GM19035 (cell line): ENCODE results near the gene AGAP1.
"Not testable (repeated sequence)": the region's sequence is repeated elsewhere in the genome, so short reads cannot be mapped to it uniquely, and the experiment has no call there.

Experiments
- ATAC-seq: cut with Tn5 transposase; IDR thresholded peaks from one replicate; pipeline ENCODE4 v1.9.1; 2021; ENCODE audit not compliant: unreplicated experiment

Gene AGAP1

DNA sequence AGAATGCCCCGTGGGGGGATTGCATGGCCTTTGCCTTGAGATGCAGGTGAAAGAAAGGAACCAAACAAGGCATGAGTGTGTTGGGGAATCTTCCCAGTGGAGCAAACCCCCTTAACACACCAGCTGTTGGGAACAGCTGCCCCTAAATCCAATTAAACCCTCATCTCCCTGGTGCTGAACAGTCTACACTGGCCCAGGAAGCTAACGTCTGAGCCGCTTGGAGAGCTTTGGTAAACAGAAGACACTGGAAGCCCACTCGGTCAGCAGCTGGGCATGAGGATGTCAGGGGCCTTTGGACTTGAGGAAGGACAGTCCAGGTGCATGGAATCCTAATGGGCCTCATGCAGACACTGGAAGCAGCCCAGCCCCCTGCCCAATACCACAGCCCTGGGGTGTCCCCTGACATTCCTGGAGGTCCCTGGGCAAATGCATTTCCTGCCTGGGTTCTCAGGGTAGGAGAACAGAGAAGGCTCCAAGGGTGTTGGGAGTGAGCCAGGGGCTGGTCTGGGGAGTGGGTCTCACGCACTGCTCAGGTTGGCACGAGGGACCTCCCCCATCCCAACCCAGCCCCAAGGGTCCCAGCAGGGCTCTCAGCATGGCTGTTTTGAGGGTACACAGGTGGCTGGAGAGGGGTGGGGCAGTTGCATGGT, 636.6 kb downstream of the AGAP1 start:
- no peak for ATAC-seq

DNA sequence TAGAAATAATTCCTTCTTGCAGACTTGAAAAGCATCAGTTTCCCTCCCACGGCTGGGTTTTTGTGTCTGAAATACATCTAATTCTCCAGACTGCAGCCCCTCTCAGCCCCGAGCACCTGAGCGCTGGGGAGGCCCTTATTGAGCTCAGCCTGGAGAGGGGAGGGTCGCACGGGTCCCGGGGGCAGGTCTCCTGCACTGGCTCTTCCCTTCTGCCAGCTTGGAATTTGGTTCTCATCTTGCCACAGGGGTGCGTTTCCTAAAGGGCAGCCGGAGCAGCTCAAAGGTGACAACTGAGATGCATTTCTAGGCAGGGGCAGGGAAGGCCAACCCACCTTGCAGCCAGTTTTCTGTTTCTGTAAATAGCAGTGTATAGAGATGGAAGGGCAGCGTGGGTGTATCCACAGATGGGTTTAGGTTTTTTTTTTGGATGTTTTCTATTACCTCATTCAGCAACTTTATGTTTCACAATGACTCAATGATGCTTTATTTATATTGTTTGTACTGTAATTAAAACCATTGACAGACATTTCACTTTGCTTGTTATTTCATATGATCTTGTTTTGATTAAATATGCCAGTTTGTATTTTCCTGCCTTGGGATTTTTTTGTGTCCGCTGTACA, 637.3 kb downstream of the AGAP1 start:
- ATAC-seq = no peak

DNA sequence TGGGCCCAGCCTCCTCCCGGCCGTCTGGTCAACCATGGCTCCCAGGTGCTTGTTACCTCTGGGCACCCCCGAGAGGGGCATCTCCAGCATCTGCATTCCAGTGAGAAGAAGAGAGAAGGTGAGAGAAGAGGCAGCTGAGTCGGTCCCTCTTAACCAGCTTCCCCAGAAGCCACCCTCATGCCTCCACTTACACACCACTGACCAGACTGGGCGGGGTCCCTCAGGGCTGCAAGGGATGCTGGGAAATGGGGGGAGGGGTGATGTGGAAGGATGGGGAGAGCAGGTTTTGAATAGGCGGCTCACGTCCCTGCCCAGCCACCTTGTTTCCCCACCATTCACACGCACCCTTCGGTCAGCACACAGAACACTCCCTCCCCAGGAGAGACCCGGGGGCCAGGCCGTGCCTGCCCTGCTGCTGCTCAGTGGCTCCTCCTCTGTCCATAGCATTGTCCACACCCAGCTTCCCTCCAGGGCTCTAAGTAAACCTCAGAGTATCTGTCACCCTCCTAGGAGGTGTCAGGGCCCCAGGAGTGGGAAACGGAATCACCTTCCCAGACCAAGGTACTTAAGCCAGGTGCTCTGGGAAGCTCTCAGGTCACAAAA, 639.7 kb downstream of the AGAP1 start:
- no peak for ATAC-seq

DNA sequence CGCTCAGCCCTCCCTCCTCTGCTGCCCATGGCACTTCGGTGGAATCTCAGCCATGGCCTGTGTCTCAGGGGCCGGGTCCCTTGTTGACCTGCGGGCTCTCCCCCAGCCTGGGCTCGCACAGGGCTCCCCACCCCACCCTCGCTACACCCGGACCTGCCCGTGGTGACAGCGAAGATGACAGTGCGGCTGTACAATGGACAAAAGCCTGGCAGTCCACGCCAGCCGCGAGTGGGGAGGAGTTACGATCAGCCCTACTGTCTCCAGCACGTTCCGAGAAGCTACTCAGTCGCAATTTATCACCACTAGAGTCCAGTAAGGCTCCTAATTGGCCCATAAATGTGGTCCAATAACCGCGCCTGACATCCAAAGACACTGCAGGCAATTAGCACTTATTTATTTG, 642.7 kb downstream of the AGAP1 start:
- no peak for ATAC-seq

DNA sequence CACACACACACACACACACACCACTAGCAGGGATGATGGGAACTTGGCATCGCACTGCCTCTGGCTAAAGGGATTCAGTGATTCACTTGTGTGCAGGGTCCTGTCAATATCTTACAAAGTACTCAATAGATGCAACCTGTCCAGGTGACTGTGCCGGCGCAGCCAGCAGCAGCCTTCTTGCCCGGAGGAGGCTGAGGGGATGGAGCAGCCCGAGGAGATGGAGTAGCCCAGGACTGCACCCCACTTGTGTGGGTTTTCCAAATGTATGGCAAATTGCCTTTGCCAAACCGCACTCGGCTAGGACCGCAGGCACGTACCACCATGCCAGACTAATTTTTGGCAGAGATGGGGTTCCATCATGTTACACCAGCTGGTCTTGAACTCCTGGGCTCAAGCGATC, 643.2 kb downstream of the AGAP1 start:
- no peak for ATAC-seq

DNA sequence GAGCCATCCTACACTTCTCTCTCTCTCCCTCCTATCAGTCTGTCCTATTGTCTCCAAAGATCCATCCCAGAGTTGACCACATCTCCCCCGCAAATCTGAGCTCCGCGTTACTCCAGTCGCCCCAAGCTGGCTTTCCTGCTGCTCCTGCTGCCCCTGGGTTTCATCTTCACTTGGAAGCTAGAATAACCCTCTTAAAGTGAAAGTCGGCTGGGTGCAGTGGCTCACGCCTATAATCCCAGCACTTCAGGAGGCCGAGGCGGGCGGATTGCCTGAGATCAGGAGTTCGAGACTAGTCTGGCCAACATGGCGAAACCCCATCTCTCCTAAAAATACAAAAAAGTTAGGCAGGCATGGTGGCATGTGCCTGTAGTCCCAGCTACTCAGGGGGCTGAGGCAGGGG, 647.8 kb downstream of the AGAP1 start:
- not testable (repeated sequence) for ATAC-seq

DNA sequence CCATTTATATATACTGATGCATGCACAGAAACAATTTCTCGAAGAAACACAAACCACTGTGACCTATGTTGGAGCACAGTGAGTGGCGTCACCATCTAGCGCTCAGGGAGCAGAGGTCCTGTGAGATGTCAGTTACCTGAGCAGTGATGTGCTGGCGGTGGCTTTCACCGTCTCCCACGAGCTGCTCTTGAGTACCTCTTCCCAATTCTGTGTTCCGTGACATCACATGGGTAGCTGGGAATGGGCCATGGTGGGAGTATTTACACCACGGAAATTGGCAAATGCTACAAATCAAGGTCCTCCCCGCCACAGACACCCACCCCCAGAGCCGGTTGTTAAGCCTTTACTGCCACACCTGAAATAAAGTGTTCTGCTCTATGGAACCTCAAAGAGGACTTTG, 650.0 kb downstream of the AGAP1 start:
- ATAC-seq = no peak

DNA sequence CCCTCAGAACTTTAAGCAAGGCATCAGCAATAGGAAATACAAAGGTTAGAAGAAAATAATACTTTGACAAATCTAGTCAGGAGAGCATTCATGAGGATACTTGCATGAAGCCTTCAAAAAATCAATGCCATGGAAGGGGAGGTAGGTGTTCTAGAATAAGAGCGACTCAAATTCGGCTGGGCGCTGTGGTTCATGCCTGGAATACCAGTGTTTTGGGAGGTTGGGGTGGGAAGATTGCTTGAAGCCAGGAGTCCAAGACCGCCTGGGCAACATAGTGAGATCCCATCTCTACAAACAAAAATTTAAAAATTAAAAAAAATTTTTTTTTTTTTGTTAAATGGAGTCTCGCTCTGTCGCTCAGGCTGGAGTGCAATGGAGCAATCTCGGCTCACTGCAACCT, 652.6 kb downstream of the AGAP1 start:
- ATAC-seq = no peak

DNA sequence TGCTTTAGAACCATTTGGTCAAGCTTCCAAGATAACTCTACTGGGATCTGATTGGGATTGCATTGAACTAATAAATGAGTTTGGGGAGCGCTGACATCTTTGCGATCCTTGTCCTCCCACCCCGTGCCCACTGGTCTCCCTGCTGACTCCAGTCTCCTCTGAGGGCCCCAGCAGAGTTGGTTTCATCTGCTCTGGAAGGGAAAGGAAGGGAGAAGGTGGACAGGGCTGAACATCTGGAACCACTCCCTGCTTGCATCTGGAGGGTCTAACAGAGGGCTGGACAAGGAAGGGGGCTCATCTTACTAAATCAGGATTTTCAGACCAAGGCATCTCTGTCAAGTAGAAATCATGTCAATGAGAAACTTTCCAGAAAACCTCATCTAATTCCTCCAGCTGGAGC, 661.6 kb downstream of the AGAP1 start:
- ATAC-seq = no peak

DNA sequence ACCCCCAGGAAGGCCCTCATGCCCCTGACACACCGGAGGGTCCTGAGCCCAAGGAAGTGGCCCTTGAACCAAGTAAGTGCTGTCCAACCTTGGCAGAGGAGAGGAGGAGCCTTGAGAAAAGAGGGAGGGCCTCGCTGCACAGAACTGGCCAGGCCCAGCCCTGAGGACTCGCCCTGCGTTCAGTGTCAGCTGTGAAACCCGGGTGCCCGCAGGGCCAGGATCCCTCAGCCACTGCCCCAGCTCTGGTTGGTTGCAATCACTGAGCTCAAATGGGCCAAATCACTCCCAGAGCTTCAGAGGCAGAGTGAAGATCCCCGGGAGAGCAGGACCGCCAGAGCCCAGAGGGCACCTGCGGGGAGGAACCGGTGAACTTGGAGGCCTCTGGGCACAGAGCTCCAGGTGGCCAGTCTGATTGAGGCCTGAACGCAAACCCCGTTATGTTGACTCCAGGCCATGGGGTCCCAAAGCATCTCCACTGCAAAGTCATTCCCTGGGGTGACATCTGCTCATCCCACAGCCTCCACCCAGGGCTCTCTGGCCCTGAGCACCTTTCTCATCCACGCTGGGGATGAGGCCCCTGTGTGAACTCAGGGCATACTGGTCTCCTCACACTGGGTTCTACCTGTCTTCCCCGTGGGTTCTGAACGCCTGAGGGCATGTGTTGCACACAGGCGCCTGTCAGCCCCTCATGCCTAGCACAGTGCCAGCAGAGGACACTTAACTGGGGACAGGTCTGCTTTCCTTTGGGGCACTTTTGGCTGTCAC, 662.4 kb downstream of the AGAP1 start:
- ATAC-seq = no peak

DNA sequence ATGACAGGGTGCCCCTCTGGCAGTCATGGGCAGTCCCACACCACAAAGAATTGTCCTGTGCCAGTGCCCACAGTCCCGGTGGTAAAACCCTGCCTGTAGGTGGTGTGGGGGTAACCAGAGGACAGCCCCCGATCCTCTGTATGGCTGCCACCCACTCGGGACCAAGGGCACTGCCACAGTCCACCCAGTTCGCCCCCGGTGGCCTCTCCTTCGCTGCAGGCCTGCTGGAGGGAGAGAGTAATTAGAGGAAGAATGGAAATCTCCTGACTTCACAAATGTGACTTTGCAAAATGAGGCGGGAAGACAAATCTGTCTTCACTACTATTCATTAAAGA, 663.0 kb downstream of the AGAP1 start:
- ATAC-seq = no peak

DNA sequence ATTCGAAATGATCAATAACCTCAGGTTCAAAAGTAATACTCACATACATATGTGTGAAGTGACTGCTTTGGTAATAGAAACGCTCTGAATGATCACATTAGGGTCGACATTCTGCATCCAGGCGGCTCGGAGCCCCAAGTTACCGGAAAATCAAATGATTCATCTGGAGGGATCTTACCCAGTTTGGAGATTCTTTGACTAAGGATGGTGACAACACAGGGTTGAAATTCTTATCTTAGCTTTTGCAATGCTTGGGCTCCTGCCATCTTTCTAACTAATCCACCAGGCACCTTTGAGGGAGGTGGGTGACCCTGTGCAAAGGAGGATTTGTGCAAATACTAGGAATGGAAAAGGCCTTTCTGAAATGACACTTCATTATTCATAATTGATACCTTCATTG, 663.5 kb downstream of the AGAP1 start:
- no peak for ATAC-seq

DNA sequence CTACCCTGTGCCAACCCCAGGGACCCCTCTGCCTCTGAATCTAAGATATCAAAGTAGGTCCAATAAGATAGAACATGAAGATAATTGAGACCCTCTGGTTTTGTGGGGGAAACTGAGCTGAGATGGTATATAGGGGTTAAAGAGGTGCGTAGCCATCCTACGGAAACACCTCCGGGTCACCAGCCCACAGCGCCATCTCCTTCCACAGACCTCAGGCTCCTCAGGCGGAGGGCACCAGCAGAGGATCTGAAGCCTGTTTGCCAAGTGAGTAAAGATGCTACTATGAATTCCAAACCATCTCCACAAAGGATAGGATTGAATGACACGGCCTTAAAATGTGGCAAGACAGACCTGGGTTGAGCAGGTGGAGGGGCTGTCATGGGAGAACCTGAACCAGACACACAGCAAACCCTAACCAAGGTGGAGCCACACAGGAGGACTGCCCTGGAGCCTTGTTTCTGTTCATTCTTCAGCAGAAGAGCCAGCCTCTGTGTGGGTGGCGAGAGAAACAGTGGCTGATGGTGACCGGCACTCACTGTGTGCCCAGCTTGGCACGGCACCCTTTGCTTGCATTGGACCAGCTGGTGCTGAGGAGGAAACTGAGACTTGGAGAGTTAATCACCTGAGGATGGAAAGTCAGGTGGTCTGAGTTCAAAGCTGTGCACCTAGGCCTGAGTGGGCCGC, 664.1 kb downstream of the AGAP1 start:
- no peak for ATAC-seq

DNA sequence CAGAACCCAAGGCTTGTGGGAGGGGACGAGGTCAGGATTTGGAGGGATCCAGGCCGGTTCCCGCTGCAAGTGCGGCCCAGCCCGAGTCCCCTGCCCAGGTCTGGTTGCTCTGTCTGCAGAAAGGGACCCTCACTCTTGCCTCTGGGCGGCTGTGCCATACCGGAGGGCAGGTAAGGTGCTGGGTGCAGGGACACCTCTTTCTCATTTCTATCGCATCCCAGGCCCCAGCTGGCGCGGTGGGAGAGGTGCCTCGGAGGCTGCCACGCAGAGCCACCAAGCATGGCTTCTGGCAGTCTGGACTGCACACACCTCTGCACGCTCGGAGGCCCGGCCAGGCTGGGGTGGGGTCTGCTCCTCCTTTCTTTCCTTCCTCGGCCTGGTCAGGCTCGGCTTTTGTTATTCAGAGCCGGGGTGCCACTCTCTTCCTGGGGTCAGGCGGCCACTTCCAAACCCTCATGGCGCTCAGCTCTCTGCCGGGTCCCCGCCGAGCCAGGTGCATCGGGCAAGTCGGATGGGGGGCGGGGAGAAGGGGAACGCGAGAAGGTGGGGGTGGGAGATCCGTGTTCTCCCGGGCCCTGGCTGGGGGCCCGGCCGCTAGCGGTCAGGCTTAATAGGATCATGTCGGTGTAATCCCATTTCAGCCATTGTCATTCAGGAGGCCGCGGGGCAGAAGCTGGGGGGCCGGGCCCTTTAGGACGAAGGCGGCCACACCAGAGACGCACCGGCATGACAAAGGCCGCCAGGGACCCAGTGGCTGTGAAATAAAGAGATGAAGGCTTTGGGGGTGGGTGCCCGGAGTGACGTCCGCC, 665.3 kb downstream of the AGAP1 start:
- no peak for ATAC-seq

DNA sequence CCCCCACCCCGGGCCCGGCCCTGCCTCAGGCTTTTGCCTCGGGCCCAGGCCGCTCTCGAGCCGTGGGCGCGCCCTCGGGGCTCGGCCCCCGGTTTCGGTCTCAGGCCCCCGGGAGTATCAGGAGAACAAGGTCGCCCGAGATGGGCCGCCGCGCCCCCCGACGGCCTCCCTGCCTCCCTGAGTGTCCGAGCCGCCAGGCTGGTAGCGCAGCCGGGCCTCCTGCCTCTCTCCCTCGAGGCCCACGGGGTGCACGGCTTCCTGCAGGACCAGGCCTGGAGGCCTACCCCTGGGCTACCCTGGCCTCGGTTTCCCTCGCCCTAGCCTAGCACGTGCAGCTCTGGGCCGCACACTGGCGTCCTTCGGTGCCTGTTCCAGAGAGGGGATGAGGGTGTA, 665.9 kb downstream of the AGAP1 start:
- no peak for ATAC-seq

DNA sequence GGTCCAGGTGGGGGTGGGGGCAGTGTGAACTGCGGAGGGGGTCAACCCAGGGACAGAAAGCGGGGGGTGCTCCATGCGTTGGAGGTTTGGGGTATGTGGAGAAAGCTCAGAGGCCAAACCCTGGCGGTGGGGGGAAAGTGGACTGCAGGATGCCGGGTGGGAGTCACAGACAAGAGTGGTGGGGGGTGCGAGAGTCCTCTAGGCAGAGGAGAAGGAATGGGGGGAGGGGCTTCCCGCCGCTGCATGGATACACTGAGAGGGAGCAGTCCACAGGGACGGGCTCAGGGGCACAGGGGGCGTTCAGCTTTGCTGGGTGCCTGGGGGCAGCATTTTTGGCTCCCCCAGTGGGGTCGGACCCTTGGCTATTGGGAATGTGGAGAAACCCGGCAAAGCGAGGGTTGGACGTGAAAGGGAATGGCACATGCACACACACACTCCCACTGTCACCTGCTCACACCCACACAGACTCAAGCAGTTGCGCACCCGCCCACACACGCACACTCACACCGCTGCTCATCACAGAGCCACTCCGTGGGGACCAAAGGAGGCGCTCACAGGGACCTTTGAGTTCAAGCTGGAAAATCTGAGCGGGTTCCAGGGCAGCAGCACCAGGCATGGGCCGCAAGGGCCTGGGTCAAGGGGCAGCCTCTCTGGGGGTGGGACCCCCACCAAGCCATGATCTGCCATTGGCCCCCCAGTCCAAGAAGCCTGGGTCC, 666.7 kb downstream of the AGAP1 start:
- no peak for ATAC-seq

DNA sequence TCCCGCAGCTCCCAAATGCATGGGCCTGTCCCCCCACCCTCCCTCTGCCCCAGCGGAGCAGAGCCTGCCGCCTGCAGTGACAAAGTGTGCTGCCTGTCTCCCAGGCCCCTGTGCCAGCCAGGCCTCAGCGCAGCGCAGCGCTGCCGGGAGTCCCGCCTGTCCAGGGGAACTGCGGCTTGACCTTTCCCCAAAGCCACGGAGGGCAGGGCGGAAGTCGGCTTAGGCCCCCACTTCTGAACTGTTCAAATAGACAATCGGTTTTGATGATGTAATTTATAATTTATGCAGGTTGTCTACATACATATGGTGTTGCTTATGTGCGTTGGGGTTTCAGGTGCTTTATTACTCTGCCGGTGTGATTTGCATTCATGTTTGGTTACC, 667.2 kb downstream of the AGAP1 start:
- ATAC-seq = no peak

DNA sequence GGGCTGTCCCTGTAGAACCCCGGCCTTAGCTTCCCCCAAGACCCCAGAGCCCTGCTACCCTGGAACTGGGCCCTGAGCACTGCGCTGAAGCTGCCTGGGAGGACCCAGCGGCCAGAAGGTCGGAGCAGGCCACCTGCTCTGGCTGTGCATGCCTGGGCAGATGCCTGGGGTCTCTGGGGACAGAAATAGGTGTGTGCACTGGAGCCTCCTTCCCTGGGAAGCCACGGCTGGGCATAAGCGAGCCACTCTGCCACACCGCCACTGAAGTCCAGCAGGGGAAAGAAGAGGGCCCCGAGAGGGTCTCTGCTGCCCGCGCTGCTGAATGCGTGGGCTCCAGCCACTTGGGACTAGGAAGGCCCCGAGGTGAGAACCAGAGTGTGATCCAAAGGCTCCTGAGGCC, 667.7 kb downstream of the AGAP1 start:
- ATAC-seq = no peak

DNA sequence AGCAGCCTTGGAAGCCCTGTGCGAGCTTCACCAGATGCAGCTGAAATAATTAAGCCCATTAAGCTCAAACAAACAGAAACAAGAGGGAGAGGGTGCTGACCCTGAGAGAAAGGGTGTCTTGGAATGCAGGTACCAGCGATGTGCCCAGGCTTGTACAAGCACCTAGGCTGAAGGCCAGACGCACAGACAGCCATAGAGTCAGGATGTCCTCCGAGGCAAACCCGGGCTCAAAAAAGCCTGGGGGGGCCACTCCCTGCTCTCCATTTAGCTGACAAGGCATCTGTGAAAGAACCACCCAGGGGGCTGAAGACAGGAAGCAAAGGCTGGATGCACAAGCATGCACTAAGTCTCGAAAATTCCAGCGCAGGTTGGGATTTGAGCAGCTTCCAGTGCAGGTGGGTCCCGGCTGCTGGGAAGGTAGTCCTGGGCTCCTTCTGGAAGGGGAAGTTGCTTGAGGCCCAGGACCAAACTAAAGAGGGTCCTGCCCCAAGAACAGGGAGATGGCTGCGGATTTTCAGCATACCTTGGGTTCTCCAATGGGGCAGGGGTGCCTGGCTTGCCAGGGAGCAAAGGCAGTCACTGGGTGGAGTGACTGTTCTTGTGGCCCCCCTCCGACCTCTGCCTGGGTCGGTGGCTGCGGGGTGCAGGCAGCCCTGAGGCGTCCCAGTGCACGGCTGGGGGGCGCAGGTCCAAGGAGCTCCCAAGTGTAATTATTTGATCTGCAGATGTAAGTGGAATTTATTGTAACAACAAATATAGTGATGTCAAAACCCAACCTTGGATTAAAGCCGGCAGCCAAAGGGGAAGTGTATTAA, 668.4 kb downstream of the AGAP1 start:
- ATAC-seq = no peak
